HepG2 (cell line): Measurements from ENCODE around the gene FKBP8. TPM values are rescaled to one million over a fixed set of nuclear protein-coding genes. Genes with fewer than 3 reads are reported as not detected.

Source experiments
- BRD4 ChIP-seq: sonication (generic); formaldehyde crosslinking; IDR thresholded peaks from 2 replicates; pipeline ENCODE4 v1.4.0; 2020; ENCODE audit warnings: missing genetic modification reagents
- DMTF1 ChIP-seq: sonication (generic); formaldehyde crosslinking; IDR thresholded peaks from 2 replicates; pipeline ENCODE4 v1.4.0; 2020; ENCODE audit warnings: mild to moderate bottlenecking, missing genetic modification reagents
- FIP1L1 ChIP-seq: fragments of 200-400 bp; formaldehyde crosslinking; IDR thresholded peaks from 2 replicates; pipeline ENCODE4 v1.6.1; 2018; ENCODE audit warnings: low read depth, mild to moderate bottlenecking, low read length, moderate library complexity, borderline replicate concordance; ENCODE audit not compliant: insufficient read depth
- HNRNPK ChIP-seq: fragments of 200-400 bp; formaldehyde crosslinking; IDR thresholded peaks from 2 replicates; pipeline ENCODE4 v1.6.1; 2018; ENCODE audit warnings: low read length, low read depth, moderate library complexity, mild to moderate bottlenecking; ENCODE audit not compliant: poor library complexity, severe bottlenecking
- JUNB ChIP-seq: sonication (generic); formaldehyde crosslinking; IDR thresholded peaks from 2 replicates; pipeline ENCODE4 v1.8.0; 2022; ENCODE audit warnings: missing genetic modification reagents, mild to moderate bottlenecking, borderline replicate concordance
- KLF11 ChIP-seq: IDR thresholded peaks from 2 replicates; pipeline ENCODE4 v1.6.1; 2016; ENCODE audit warnings: missing compliant biosample characterization
- MAFK ChIP-seq, 2 experiments: IDR thresholded peaks in 1 of 2; conservative IDR thresholded peaks in 1 of 2; 2 replicates each; pipeline ENCODE4 v1.6.1; 2011; ENCODE audit warnings: improper control_type of control experiment in 2 of 2, low read length in 2 of 2
- MED1 ChIP-seq: sonication (generic); formaldehyde crosslinking; IDR thresholded peaks from 2 replicates; pipeline ENCODE4 v1.4.0; 2020; ENCODE audit warnings: missing genetic modification reagents
- PREB ChIP-seq: sonication (generic); formaldehyde crosslinking; IDR thresholded peaks from 2 replicates; pipeline ENCODE4 v1.4.0; 2020; ENCODE audit warnings: missing genetic modification reagents
- SP5 ChIP-seq: IDR thresholded peaks from 2 replicates; pipeline ENCODE4 v1.6.1; 2016; ENCODE audit warnings: low read depth, borderline replicate concordance
- STAT5B ChIP-seq: sonication (generic); formaldehyde crosslinking; IDR thresholded peaks from 2 replicates; pipeline ENCODE4 v1.4.0; 2020; ENCODE audit warnings: missing genetic modification reagents
- ZBTB10 ChIP-seq: sonication (generic); formaldehyde crosslinking; IDR thresholded peaks from 2 replicates; pipeline ENCODE4 v1.4.0; 2020; ENCODE audit warnings: missing genetic modification reagents, borderline replicate concordance
- ZBTB3 ChIP-seq: sonication (generic); formaldehyde crosslinking; IDR thresholded peaks from 2 replicates; pipeline ENCODE4 v1.4.0; 2020; ENCODE audit warnings: low read depth, mild to moderate bottlenecking, moderate library complexity, missing genetic modification reagents, borderline replicate concordance
- ZBTB37 ChIP-seq: sonication (generic); formaldehyde crosslinking; IDR thresholded peaks from 2 replicates; pipeline ENCODE4 v1.4.0; 2020; ENCODE audit warnings: mild to moderate bottlenecking, missing genetic modification reagents
- ZNF12 ChIP-seq: sonication (generic); formaldehyde crosslinking; IDR thresholded peaks from 2 replicates; pipeline ENCODE4 v1.5.0; 2020; ENCODE audit warnings: missing genetic modification reagents
- ZNF160 ChIP-seq: sonication (generic); formaldehyde crosslinking; IDR thresholded peaks from 2 replicates; pipeline ENCODE4 v1.8.0; 2022; ENCODE audit warnings: mild to moderate bottlenecking, inconsistent platforms, missing genetic modification reagents
- ZNF547 ChIP-seq: sonication (generic); formaldehyde crosslinking; IDR thresholded peaks from 2 replicates; pipeline ENCODE4 v1.5.1; 2020; ENCODE audit warnings: mild to moderate bottlenecking, missing genetic modification reagents
- ZNF556 ChIP-seq: sonication (generic); formaldehyde crosslinking; IDR thresholded peaks from 2 replicates; pipeline ENCODE4 v1.4.0; 2020; ENCODE audit warnings: mild to moderate bottlenecking, missing genetic modification reagents, borderline replicate concordance
- ZNF576 ChIP-seq: sonication (generic); formaldehyde crosslinking; IDR thresholded peaks from 2 replicates; pipeline ENCODE4 v1.4.0; 2020; ENCODE audit warnings: mild to moderate bottlenecking, missing genetic modification reagents
- ZNF841 ChIP-seq: sonication (generic); formaldehyde crosslinking; IDR thresholded peaks from 2 replicates; pipeline ENCODE4 v1.8.1; 2023; ENCODE audit warnings: missing genetic modification reagents, borderline replicate concordance
- ZNF879 ChIP-seq: sonication (generic); formaldehyde crosslinking; IDR thresholded peaks from 2 replicates; pipeline ENCODE4 v1.8.1; 2023; ENCODE audit warnings: missing genetic modification reagents
- polyA plus RNA-seq, 8 experiments: library from polyadenylated mRNA; depleted of rRNA in 3 of 8; stranded (reverse) in 7 of 8; unstranded in 1 of 8; fragments of >200 nt; fragmentation: Illumina TruSeq in 4 of 8; extraction: Trizol in 4 of 8; gene quantifications; 2 replicates each; pipeline versions ENCODE4 v1.2.1 to v1.2.3, GENCODE V29; 2011 to 2016; ENCODE audit warnings: low read depth in 4 of 8, missing spikeins in 1 of 8, mixed read lengths in 1 of 8; ENCODE audit not compliant: insufficient read depth in 1 of 8
- total RNA-seq, 5 experiments: library from RNA; depleted of rRNA; stranded (reverse); fragments of >200 nt; fragmentation: Illumina TruSeq; extraction: Trizol; gene quantifications; 2 replicates each; pipeline ENCODE4 v1.2.3, GENCODE V29; 2016; ENCODE audit warnings: low read depth in 1 of 5

FKBP8 gene
- total and polyA plus RNA-seq, 2 of the 13 experiments (the other 11 are each of a cell fraction or from before 2014, with no cell fraction given) = 81.7 to 93.9 TPM

- TF ChIP-seq ZBTB10 (CRISPR knock-in tag) = no peak
- TF ChIP-seq ZNF12 (CRISPR knock-in tag) = no peak
- no peak for TF ChIP-seq ZBTB3
- no peak for TF ChIP-seq STAT5B (CRISPR knock-in tag)
- no peak for TF ChIP-seq ZNF556 (CRISPR knock-in tag)
- no peak for TF ChIP-seq FIP1L1
- no peak for TF ChIP-seq KLF11 (CRISPR knock-in tag)
- TF ChIP-seq HNRNPK = no peak
- TF ChIP-seq MAFK (conservative IDR thresholded peaks at IDR 0.05 in 1 of 2, IDR thresholded peaks at IDR 0.05 in 1 of 2; ENCODE audit: low read length in 2 of 2) = peak; percentile 62 to 64
- TF ChIP-seq MED1 = peak; percentile 42; the same call in 1 of the 2 replicates
- TF ChIP-seq ZNF160 (CRISPR knock-in tag) = no peak
- TF ChIP-seq ZNF879 (CRISPR knock-in tag) = no peak
- TF ChIP-seq JUNB (CRISPR knock-in tag) = no peak
- no peak for TF ChIP-seq BRD4 (CRISPR knock-in tag)
- TF ChIP-seq SP5 (CRISPR knock-in tag) = peak; percentile 69; the same call in 1 of the 2 replicates
- no peak for TF ChIP-seq ZNF576 (CRISPR knock-in tag)
- TF ChIP-seq ZNF841 (CRISPR knock-in tag) = no peak
- no peak for TF ChIP-seq PREB (CRISPR knock-in tag)
- TF ChIP-seq ZBTB37 (CRISPR knock-in tag) = no peak
- no peak for TF ChIP-seq DMTF1
- TF ChIP-seq ZNF547 = no peak
Measured at GRCh38 chr19:18522124-18522861, 21.1 kb downstream of the FKBP8 start (continued).
